NOMO-1 treated with DMSO at 0.1 percent for 48 hours (cell line): ENCODE results near the gene MVP.

ENCODE experiments used
- DNase-seq: peaks from one replicate; lab custom pipeline; 2025; ENCODE audit not compliant: unreplicated experiment; lab: John Stamatoyannopoulos, UW

Gene MVP

DNA sequence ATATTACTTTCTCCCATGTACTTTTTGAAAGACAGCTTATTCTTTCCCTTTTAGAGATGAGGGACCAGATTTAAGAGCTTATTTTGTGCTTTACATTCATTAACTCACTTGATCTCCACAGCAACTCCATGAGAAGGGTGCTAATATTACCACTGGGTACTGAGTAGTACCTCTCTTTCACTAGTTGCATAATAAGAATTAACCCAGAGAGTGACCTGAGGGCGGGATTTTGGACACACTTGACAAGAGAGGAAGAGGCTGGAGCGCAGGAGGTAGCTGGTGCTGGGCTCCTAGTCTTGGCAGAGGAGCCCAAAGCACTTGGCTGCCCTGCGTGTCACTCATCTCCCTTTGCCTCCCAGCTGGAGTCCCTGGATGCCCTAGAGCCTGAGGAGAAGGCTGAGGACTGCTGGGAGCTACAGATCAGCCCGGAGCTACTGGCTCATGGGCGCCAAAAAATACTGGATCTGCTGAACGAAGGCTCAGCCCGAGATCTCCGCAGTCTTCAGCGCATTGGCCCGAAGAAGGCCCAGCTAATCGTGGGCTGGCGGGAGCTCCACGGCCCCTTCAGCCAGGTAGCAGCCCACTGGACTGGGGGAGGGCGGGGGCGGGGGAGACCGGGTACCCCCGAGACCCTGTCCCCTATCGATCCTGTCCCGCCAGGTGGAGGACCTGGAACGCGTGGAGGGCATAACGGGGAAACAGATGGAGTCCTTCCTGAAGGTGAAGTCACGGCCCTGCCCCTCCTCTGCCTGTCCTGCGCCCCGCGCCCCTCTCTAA is 15.6 kb upstream of the MVP start:
- DNase-seq = peak; percentile 52

DNA sequence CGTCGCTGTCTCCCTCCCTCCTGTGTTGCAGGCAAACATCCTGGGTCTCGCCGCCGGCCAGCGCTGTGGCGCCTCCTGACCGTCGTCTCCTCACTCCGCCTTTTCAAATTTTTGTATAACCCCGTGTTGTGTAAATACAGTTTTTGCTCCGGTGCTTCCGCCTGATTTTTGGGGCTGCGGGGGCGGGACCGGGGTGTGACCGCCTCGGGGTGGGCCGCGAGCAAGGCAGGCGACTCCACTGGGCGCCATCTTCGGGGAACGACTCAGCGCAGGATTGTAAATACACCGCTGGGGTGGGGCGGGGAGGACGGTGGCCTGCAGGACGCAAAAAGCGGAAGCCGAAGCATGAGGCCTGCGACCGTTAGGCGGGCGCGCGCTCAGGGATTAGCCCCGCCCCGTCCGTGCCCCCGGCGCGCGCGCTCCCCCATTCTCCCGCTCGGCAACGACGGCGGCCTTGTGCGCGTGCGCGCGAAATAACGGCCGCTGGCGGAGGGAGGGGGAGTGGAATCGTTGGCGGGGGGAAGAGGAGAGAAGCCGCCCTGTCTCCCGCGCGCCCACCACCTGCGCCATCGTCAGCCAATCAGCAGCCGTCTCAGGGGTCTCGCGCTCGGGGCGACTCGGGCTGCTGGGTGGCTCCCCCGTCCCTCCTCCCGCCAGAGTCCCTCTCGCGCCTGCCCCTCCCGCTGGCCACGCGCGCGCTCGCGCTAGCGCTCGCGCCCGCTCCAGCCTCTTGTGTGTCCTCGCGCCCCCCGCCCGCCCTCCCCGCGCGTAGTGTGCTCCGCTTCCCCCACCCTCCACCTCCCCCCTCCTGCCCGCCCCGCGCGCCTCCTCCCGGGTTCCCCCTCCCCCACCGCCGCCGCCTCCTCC is 14.8 kb upstream of the MVP start:
- DNase-seq = peak; percentile 97

DNA sequence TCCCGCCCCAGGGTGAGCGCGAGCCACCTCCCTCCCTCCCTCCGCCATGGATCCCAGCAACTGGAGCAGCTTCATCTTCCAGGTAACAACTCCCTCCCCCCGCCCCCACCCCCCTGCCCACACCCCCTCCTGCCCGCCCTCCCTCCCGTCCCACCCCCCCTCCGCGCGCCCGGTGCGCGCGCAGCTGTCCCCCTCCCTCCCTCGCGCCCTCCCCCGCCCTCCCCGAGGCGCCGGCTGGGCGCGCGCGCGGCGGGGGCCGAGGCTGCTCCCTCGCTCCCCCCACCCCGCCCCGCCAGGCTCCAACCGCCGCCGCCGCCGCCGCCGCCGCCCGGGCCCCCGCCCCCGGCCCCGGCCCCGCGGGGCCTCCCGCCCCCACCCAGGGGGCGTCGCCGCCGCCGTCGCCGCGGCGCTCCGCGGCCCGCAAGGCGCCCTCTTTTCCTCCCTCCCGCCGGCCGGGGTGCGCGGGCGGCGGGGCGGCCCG is 14.1 kb upstream of the MVP start, which contains the start of gene MAZ:
Gene MAZ, plus strand, starts transcription at position 431 of the 481 bp plus-strand sequence. CDS start 173 bp downstream, outside the sequence.
- DNase-seq = peak; percentile 69

DNA sequence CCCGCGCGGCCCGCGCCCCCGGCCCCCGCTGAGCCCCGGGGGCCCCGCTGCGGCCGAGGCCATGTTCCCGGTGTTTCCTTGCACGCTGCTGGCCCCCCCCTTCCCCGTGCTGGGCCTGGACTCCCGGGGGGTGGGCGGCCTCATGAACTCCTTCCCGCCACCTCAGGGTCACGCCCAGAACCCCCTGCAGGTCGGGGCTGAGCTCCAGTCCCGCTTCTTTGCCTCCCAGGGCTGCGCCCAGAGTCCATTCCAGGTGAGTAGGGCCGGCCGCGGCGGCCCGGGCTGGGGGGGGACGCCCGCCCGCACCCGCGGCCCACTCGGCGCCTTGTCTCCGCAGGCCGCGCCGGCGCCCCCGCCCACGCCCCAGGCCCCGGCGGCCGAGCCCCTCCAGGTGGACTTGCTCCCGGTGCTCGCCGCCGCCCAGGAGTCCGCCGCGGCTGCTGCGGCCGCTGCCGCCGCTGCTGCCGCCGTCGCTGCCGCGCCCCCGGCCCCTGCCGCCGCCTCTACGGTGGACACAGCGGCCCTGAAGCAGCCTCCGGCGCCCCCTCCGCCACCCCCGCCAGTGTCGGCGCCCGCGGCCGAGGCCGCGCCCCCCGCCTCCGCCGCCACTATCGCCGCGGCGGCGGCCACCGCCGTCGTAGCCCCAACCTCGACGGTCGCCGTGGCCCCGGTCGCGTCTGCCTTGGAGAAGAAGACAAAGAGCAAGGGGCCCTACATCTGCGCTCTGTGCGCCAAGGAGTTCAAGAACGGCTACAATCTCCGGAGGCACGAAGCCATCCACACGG is 13.4 kb upstream of the MVP start:
- DNase-seq = peak; percentile 49

DNA sequence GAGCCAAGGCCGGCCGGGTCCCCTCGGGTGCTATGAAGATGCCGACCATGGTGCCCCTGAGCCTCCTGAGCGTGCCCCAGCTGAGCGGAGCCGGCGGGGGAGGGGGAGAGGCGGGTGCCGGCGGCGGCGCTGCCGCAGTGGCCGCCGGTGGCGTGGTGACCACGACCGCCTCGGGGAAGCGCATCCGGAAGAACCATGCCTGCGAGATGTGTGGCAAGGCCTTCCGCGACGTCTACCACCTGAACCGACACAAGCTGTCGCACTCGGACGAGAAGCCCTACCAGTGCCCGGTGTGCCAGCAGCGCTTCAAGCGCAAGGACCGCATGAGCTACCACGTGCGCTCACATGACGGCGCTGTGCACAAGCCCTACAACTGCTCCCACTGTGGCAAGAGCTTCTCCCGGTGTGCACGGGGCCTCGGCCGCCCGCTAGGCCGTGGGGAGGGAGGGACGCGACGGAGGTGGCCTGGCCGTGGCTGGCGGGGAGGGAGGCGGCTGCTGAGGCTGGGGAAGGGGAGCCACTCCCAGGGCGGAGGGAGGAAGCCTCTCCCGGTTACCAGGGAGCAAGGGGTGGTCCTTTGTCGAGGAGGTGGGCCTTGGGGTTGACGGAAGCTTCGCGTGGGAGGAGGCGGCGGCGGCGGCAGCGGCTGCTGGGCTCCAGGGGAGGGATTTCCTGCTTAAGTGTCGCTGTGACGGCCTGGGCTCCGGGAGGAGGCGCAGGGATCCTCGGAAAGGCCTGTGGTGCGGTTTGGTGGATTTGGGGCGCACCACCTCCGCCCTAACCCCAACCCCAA is 12.6 kb upstream of the MVP start:
- DNase-seq = peak; percentile 93

DNA sequence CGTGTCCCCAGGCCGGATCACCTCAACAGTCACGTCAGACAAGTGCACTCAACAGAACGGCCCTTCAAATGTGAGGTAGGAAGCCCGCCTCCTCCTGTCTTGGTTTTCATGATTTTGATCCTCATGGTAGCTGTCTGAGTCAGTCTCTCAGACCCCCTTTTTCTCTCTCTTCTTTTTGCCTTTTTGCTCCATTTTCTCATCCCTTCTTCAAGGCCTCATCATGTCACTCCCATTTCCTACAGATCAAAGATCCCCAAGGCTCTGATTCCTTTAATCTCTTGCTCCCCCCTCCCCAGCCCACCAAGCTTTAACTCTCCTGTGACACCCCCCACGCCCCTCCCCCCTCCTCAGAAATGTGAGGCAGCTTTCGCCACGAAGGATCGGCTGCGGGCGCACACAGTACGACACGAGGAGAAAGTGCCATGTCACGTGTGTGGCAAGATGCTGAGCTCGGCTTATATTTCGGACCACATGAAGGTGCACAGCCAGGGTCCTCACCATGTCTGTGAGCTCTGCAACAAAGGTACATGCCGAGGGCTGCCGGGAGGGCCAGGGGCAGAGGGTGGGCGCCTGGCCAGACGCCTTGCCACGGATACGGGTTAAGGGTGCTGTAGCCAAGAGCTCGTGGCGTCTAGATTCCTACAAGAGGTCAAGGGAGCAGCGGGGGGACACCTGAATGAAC is 11.9 kb upstream of the MVP start:
- no peak for DNase-seq

DNA sequence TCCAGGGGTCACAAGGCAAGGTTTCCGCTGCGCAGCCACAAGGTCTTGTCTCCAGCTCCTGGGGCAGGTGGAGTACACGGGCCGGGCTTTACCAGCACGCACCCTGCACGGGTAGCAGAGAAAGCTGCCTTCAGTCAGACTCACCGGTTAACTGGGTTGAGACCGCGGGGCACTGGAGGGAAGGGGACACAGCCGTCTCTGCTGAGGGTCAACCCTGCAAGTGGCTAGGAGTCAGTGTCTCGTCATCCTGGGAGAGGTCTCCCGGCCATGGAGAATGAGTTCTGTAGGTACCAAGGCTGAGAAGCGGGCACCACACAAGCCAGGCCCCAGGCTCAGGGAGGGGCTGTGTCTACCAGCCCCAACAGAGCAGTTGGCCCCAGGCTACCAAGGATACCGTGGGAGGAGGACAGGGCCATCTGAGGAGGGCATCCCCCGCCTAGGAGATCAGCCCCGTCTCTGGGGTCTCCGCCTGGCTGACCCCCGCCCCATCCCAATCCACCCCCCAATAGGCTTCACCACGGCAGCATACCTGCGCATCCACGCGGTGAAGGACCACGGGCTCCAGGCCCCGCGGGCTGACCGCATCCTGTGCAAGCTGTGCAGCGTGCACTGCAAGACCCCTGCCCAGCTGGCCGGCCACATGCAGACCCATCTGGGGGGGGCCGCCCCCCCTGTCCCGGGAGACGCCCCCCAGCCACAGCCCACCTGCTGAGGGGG is 11.1 kb upstream of the MVP start:
- DNase-seq = no peak

DNA sequence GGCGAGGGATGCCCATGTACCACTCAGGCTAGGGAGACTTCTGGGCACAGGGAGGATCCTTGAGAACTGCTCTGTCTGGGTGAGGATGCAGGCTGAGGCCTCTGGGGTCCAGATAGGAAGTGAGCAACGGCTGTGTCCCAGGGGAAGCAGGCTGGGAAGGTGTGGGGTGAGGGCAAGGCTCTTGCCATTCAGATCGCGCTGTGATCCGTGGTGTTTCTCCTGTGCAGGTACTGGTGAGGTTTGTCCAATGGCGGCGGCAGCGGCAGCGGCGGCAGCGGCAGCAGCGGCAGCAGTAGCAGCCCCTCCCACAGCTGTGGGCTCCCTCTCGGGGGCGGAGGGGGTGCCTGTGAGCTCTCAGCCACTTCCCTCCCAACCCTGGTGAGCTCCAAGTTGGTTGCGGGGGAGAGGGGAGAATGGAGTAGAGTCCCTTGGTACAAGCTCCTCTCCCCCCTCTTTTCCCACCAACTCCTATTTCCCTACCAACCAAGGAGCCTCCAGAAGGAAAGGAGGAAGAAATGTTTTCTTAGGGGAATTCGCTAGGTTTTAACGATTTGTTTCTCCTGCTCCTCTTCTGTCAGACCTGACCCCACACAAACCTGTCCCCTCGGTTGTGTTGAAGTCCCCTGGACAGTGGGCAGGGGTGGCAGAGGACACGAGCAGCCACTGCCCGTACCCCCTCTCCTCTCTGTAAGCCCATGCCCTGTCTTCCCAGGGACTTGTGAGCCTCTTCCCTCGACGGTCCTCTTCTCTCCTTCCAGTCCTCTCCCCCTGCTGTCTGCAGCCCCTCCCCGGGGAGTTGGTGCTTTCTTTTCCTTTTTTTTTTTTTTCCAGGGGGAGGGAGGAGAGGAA is 10.2 kb upstream of the MVP start:
- no peak for DNase-seq

DNA sequence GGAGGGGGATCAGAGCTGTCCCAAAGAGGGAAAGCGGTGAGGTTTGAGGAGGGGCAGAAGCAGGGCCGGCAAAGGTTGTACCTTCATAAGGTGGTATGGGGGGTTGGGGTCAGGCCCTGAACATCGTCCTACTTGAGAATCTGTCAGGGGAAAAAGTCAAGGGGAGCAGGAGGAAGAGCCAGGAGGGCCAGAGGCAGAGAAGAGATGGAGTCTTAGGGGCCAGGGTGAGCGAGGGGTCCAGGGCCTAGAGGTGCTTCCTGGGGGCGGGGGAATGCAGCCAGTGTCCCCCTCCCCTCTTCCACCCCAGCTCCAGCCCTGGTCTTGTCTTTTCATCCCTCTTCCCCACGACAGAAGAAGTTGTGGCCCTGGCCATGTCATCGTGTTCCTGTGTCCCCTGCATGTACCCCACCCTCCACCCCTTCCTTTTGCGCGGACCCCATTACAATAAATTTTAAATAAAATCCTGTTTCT is 9.5 kb upstream of the MVP start:
- no peak for DNase-seq

DNA sequence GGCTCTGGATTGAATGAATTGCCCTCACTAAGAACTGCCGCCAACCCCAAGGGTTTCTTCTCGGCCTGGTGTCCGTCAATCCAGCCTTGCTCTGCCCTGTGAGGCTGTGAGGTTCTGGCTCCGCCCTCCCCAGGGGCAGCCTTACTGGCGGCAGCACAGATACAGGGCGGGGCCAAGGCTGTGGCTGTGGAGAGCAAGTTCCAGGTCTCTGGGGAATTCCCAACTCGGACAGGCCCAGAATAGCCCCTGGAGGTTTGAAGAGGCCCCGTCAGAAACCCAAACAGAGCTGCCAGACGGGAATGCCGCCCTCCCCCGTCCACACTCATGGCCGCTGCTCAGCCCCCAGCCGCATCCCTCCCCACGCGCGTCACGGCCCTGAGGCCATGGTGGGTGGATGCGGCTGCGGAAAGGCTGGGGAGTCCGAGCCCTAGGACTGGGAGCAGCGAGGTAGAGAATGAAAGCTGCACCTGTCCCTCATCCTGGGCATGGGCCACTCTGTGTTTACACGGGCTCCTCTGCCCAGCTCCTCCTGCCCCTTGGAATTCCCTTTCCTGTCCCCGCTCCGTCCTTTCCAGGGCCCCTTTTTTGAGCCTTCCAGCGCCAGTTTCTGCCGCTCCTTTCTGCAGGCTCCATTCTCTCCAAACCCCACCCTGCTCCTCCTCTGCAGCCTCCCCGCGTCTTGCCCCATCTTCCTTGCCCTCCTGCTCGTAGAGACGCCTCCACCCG is 8.9 kb upstream of the MVP start:
- peak; percentile 67 for DNase-seq

DNA sequence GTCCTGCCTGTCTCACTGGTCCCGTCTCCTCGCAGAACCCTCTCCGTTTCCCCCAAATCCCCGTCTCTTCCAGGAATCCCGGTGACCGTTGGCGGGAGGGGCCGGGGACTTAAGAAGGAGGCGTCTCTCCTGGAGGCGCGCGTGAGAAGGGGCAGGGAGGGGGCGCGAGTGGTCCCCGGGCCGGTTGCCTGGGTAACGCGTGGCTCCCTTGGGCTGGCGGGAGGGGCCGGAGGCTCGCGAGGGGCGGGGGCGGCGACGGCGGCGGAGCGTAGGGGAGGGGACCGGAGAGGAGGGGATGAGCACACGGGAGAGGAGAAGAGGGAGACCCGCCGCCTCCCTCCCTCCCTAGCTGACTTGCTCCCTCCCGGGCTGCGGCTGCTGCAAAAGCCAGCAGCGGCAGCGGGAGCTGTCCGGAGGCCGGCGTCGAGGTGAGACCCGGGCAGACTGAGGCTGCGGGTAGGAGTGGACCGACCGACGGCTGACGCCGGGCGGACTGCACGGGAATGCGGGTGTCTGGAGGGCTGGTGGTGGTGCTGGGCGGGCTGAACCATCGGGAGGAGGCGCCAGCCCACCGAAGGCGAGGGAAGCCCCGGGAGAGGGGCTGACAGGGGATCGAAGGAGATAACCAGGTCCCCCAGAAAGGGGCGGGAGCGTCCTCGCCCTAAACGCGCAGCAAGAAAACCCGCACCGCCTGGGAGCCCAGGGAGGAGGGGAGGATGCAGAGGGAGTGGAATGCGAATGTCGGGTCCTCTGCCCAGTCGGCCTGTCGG is 8.2 kb upstream of the MVP start, which contains the start of gene PRRT2:
Gene PRRT2, plus strand, starts transcription at position 298 of the 770 bp plus-strand sequence. CDS start 862 bp downstream, outside the sequence.
- DNase-seq = no peak

DNA sequence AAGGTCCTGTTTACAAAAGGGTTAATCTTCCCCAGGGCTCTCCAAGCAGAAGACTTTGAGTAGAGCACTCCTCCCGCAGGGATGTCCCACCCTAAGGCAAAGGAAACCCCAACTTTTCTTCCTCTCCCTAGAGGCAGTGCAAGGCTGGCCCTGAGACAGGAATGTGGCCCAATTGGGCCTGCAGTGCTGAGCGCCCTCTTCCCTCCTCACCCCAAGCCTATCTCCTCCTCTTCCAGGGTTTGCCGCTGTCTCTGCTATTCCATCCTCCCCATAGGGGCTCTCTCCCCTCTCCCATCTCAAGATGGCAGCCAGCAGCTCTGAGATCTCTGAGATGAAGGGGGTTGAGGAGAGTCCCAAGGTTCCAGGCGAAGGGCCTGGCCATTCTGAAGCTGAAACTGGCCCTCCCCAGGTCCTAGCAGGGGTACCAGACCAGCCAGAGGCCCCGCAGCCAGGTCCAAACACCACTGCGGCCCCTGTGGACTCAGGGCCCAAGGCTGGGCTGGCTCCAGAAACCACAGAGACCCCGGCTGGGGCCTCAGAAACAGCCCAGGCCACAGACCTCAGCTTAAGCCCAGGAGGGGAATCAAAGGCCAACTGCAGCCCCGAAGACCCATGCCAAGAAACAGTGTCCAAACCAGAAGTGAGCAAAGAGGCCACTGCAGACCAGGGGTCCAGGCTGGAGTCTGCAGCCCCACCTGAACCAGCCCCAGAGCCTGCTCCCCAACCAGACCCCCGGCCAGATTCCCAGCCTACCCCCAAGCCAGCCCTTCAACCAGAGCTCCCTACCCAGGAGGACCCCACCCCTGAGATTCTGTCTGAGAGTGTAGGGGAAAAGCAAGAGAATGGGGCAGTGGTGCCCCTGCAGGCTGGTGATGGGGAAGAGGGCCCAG is 7.3 kb upstream of the MVP start:
- DNase-seq = no peak

DNA sequence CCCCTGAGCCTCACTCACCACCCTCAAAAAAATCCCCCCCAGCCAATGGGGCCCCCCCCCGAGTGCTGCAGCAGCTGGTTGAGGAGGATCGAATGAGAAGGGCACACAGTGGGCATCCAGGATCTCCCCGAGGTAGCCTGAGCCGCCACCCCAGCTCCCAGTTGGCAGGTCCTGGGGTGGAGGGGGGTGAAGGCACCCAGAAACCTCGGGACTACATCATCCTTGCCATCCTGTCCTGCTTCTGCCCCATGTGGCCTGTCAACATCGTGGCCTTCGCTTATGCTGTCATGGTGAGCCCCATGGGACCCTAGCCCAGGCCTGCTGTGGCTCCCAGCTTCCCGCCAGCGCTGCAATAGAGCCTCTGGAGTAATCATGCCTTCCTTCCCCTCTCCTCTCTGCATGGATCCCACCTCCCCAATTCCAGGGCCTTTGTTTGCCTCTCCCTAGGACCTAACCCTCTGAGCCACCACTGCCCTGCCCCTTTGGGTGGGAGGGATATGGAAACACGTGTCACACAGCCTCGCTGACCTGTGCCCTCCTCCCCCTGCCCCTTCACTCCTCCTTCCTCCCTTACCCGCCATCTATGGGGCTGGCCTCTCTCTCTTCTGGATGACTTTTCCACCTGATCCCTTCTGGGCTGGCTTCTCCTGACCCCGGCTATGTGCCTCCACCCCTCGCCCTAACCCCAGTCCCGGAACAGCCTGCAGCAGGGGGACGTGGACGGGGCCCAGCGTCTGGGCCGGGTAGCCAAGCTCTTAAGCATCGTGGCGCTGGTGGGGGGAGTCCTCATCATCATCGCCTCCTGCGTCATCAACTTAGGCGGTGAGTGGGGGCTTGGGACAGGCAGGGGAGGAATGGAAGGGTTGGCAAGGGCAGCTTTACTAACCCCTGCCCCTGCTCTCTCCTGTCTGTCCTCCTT is 6.4 kb upstream of the MVP start:
- DNase-seq = no peak

DNA sequence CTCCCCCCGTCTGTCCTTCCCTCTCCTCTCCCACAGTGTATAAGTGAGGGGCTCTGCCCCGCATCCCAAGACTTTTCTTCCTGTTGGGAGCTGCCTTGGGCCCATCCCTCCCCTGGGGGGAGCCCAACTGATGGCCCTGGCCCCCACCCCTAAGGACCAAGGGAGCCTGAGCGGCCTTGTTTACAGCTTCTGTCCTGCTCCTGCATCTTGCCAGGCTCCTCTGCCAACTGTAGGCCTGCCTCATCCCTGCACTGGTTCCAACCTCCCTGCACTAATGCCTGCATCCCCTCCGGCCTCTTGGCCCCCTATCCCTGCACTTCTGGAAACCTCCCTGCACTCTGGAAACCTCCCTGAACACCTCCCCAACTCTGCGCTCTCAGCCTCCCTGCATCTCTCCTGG is 5.7 kb upstream of the MVP start:
- DNase-seq = no peak
